ENCODE measurements around the gene NSUN3.

NSUN3 gene

GRCh38 chr3:94132777-94133176 lies 69.9 kb downstream of the NSUN3 start:
- no peak for DNase-seq

- DNase-seq = no peak
Observed at GRCh38 chr3:94136133-94136532, 73.3 kb downstream of the NSUN3 start.

GRCh38 chr3:94137377-94137776 lies 74.5 kb downstream of the NSUN3 start:
- DNase-seq = no peak

- DNase-seq = no peak
Observed at GRCh38 chr3:94146455-94146854, 83.6 kb downstream of the NSUN3 start.

- DNase-seq = no peak
Observed at GRCh38 chr3:94147012-94147411, 84.2 kb downstream of the NSUN3 start.

GRCh38 chr3:94150113-94150512 lies 87.3 kb downstream of the NSUN3 start:
- no peak for DNase-seq

GRCh38 chr3:94156626-94157025 lies 93.8 kb downstream of the NSUN3 start:
- no peak for DNase-seq

- no peak for DNase-seq
Observed at GRCh38 chr3:94158512-94158911, 95.7 kb downstream of the NSUN3 start.

- no peak for DNase-seq
Observed at GRCh38 chr3:94159062-94159828, 96.4 kb downstream of the NSUN3 start.

- DNase-seq = no peak
Observed at GRCh38 chr3:94162700-94163099, 99.8 kb downstream of the NSUN3 start.

GRCh38 chr3:94167346-94167745 lies 104.5 kb downstream of the NSUN3 start:
- DNase-seq = no peak

GRCh38 chr3:94167796-94168195 lies 104.9 kb downstream of the NSUN3 start:
- DNase-seq = no peak

- no peak for DNase-seq
Observed at GRCh38 chr3:94171954-94172353, 109.1 kb downstream of the NSUN3 start.

GRCh38 chr3:94172695-94173310 lies 109.9 kb downstream of the NSUN3 start:
- DNase-seq = no peak

GRCh38 chr3:94173673-94174434 lies 111.0 kb downstream of the NSUN3 start:
- DNase-seq = no peak

- DNase-seq = no peak
Observed at GRCh38 chr3:94175677-94176076, 112.8 kb downstream of the NSUN3 start.

GRCh38 chr3:94176988-94177745 lies 114.3 kb downstream of the NSUN3 start:
- DNase-seq = no peak
